IMR-90 (cell line): Measurements from ENCODE around the gene TMEM163. TPM values are rescaled to one million over a fixed set of nuclear protein-coding genes. Genes with fewer than 3 reads are reported as not detected.

Experiments used
- ATAC-seq: fragments of 200-7000 bp; cut with Tn5 transposase; 2 replicates; pipeline ENCODE4 v1.9.1; 2020; ENCODE audit warnings: low read depth, mild to moderate bottlenecking, moderate library complexity
- BruUV-seq: library from RNA; stranded (reverse); fragments of 400-500 nt; replicated peaks from 2 replicates; lab custom pipeline; 2021; lab: Mats Ljungman, UMichigan
- CTCF ChIA-PET: fragments of 300-600 bp; formaldehyde crosslinking; extraction: SDS; loops from one replicate; lab custom pipeline; 2021; ENCODE audit warnings: antibody characterized with exemption; lab: Yijun Ruan, JAX
- POLR2A ChIA-PET: fragments of 300-600 bp; sonication (Branson Sonifier 250); formaldehyde crosslinking; loops from one replicate; lab custom pipeline; 2022; ENCODE audit warnings: antibody characterized with exemption; ENCODE audit not compliant: unreplicated experiment; lab: Charles Lee
- DNase-seq: peaks from one replicate; pipeline ENCODE4 v3.0.0; 2013
- H2AFZ ChIP-seq: replicated peaks from 2 replicates; pipeline ENCODE3; 2013; ENCODE audit warnings: low read length, mild to moderate bottlenecking; ENCODE audit not compliant: poor library complexity
- H2AK5ac ChIP-seq: 2 replicates; pipeline ENCODE4 v1.6.1; 2013; ENCODE audit warnings: low read depth, low read length, inconsistent platforms
- H2AK9ac ChIP-seq: replicated peaks from 2 replicates; pipeline ENCODE3; 2013; ENCODE audit warnings: mild to moderate bottlenecking, low read depth, low read length, moderate library complexity; ENCODE audit not compliant: poor library complexity
- H2BK120ac ChIP-seq: 2 replicates; pipeline ENCODE4 v1.6.1; 2013; ENCODE audit warnings: low read depth, low read length, inconsistent platforms
- H2BK15ac ChIP-seq: 3 replicates; pipeline ENCODE4 v1.6.1; 2013; ENCODE audit warnings: low read depth, low read length, inconsistent platforms
- H2BK20ac ChIP-seq: 2 replicates; pipeline ENCODE4 v1.6.1; 2013; ENCODE audit warnings: low read depth, mild to moderate bottlenecking, inconsistent platforms, low read length, moderate library complexity
- H2BK5ac ChIP-seq: 2 replicates; pipeline ENCODE4 v1.6.1; 2013; ENCODE audit warnings: mild to moderate bottlenecking, low read depth, low read length, inconsistent platforms; ENCODE audit not compliant: poor library complexity, severe bottlenecking
- H3K14ac ChIP-seq: replicated peaks from 2 replicates; pipeline ENCODE4 v1.6.1; 2013; ENCODE audit warnings: low read depth, low read length, inconsistent platforms
- H3K18ac ChIP-seq: 2 replicates; pipeline ENCODE4 v1.6.1; 2013; ENCODE audit warnings: low read depth, low read length, control low read depth
- H3K23ac ChIP-seq: 2 replicates; pipeline ENCODE4 v1.6.1; 2013; ENCODE audit warnings: low read depth, low read length, inconsistent platforms
- H3K27ac ChIP-seq: 2 replicates; pipeline ENCODE4 v1.5.1; 2013; ENCODE audit warnings: mild to moderate bottlenecking, control low read depth, low read length; ENCODE audit not compliant: insufficient read depth
- H3K27me3 ChIP-seq: 2 replicates; pipeline ENCODE4 v1.6.1; 2013; ENCODE audit warnings: low read length; ENCODE audit not compliant: control insufficient read depth, insufficient read depth
- H3K36me3 ChIP-seq: 2 replicates; pipeline ENCODE4 v1.6.1; 2013; ENCODE audit warnings: low read length, mixed read lengths; ENCODE audit not compliant: control insufficient read depth, insufficient read depth
- H3K4ac ChIP-seq: 2 replicates; pipeline ENCODE4 v1.6.1; 2013; ENCODE audit warnings: low read depth, low read length, inconsistent platforms
- H3K4me1 ChIP-seq: 2 replicates; pipeline ENCODE4 v1.6.1; 2013; ENCODE audit warnings: low read length, mixed read lengths; ENCODE audit not compliant: control insufficient read depth, insufficient read depth
- H3K4me2 ChIP-seq: 2 replicates; pipeline ENCODE4 v1.6.1; 2013; ENCODE audit warnings: low read depth, mild to moderate bottlenecking, control low read depth, low read length, moderate library complexity
- H3K4me3 ChIP-seq: 2 replicates; pipeline ENCODE4 v1.5.1; 2013; ENCODE audit warnings: low read depth, mild to moderate bottlenecking, control low read depth, low read length, moderate library complexity; ENCODE audit not compliant: insufficient read depth
- H3K56ac ChIP-seq: 2 replicates; pipeline ENCODE4 v1.6.1; 2013; ENCODE audit warnings: low read length, inconsistent platforms; ENCODE audit not compliant: insufficient read depth; ENCODE audit errors: extremely low read depth
- H3K79me1 ChIP-seq, 2 experiments: 2 replicates each; pipeline ENCODE4 v1.6.1; 2013; ENCODE audit warnings: low read length in 2 of 2, inconsistent platforms in 1 of 2, low read depth in 1 of 2
- H3K9ac ChIP-seq: 2 replicates; pipeline ENCODE4 v1.6.1; 2013; ENCODE audit warnings: low read depth, low read length, control low read depth
- H3K9me1 ChIP-seq: 2 replicates; pipeline ENCODE4 v1.6.1; 2013; ENCODE audit warnings: low read length, inconsistent platforms; ENCODE audit not compliant: insufficient read depth
- H3K9me3 ChIP-seq: 2 replicates; pipeline ENCODE4 v1.6.1; 2013; ENCODE audit warnings: low read length; ENCODE audit not compliant: control insufficient read depth, insufficient read depth
- H4K20me1 ChIP-seq: 2 replicates; pipeline ENCODE4 v1.6.1; 2013; ENCODE audit warnings: low read length, inconsistent platforms; ENCODE audit not compliant: insufficient read depth
- H4K5ac ChIP-seq: 2 replicates; pipeline ENCODE4 v1.6.1; 2013; ENCODE audit warnings: mild to moderate bottlenecking, low read depth, low read length, control low read depth
- H4K8ac ChIP-seq, 2 experiments: 2 replicates each; pipeline ENCODE4 v1.6.1; 2013; ENCODE audit warnings: low read depth in 2 of 2, low read length in 2 of 2, control low read depth in 1 of 2, inconsistent platforms in 1 of 2
- H4K91ac ChIP-seq: 2 replicates; pipeline ENCODE4 v1.6.1; 2013; ENCODE audit warnings: low read depth, low read length, inconsistent platforms; ENCODE audit not compliant: insufficient read depth
- BHLHE40 ChIP-seq: fragments of 150-350 bp; IDR thresholded peaks from 2 replicates; pipeline ENCODE4 v1.6.1; 2016; ENCODE audit warnings: mild to moderate bottlenecking, low read depth, low read length
- CEBPB ChIP-seq: IDR thresholded peaks from 2 replicates; pipeline ENCODE4 v1.6.1; 2012; ENCODE audit warnings: low read depth, low read length, improper control_type of control experiment
- FOS ChIP-seq: fragments of 150-350 bp; IDR thresholded peaks from 2 replicates; pipeline ENCODE4 v1.6.1; 2016; ENCODE audit warnings: low read depth, low read length
- MAFK ChIP-seq: IDR thresholded peaks from 2 replicates; pipeline ENCODE4 v1.6.1; 2012; ENCODE audit warnings: low read depth, low read length, improper control_type of control experiment
- MAZ ChIP-seq: IDR thresholded peaks from 2 replicates; pipeline ENCODE4 v1.6.1; 2012; ENCODE audit warnings: low read depth, mild to moderate bottlenecking, low read length, improper control_type of control experiment, moderate library complexity, borderline replicate concordance
- MXI1 ChIP-seq: IDR thresholded peaks from 2 replicates; pipeline ENCODE4 v1.6.1; 2012; ENCODE audit warnings: low read depth, mild to moderate bottlenecking, low read length, moderate library complexity, borderline replicate concordance
- SMC3 ChIP-seq: fragments of 150-350 bp; IDR thresholded peaks from 2 replicates; pipeline ENCODE4 v1.6.1; 2016; ENCODE audit warnings: low read depth, mild to moderate bottlenecking, antibody characterized with exemption, low read length, moderate library complexity
- WGBS, 2 experiments: methylation state at CpG; one replicate each; pipeline versions ENCODE4 v1.1.5 to v1.1.7; 2013; ENCODE audit warnings: missing lambda C conversion rate in 2 of 2; ENCODE audit not compliant: insufficient read length in 1 of 2; ENCODE audit errors: extremely low coverage in 2 of 2; 5-methylcytosine and 5-hydroxymethylcytosine counted together
- dilution Hi-C: fragments of 300-500 bp; cut with HindIII; formaldehyde crosslinking; loops from one replicate; pipeline ENCODE4 v1.14.3; 2018; ENCODE audit warnings: low sequenced_read_pairs; ENCODE audit not compliant: unreplicated experiment
- in situ Hi-C: fragments of 300-500 bp; cut with MboI; formaldehyde crosslinking; loops from 3 replicates; pipeline ENCODE4 v1.14.3; 2019; ENCODE audit warnings: low sequenced_read_pairs, inconsistent platforms, mixed read lengths
- intact Hi-C: fragments of 100-400 bp; cut with micrococcal nuclease; formaldehyde crosslinking; loops from 2 replicates; pipeline ENCODE4 v1.10.0; 2022
- polyA plus RNA-seq, 3 experiments: library from polyadenylated mRNA; depleted of rRNA; stranded (reverse); fragments of >200 nt; gene quantifications; 2 replicates each; pipeline ENCODE4 v1.2.3, GENCODE V29; 2012; ENCODE audit warnings: low replicate concordance in 1 of 3
- total RNA-seq: library from RNA; depleted of rRNA; stranded (reverse); fragments of >200 nt; gene quantifications from 2 replicates; pipeline ENCODE4 v1.2.3, GENCODE V29; 2012
- TF ChIP-seq, protein P1 (sequence below): conservative IDR thresholded peaks from 2 replicates; pipeline ENCODE4 v1.5.1; 2012; ENCODE audit warnings: mild to moderate bottlenecking, low read depth, low read length, improper control_type of control experiment
- TF ChIP-seq, protein P2 (sequence below): fragments of 150-350 bp; IDR thresholded peaks from 2 replicates; pipeline ENCODE4 v1.6.1; 2017; ENCODE audit warnings: mild to moderate bottlenecking, antibody characterized with exemption, low read length, low read depth

The TMEM163 gene
- total and polyA plus RNA-seq, 2 of the 4 experiments (the other 2 are of a cell fraction): not detected

DNA sequence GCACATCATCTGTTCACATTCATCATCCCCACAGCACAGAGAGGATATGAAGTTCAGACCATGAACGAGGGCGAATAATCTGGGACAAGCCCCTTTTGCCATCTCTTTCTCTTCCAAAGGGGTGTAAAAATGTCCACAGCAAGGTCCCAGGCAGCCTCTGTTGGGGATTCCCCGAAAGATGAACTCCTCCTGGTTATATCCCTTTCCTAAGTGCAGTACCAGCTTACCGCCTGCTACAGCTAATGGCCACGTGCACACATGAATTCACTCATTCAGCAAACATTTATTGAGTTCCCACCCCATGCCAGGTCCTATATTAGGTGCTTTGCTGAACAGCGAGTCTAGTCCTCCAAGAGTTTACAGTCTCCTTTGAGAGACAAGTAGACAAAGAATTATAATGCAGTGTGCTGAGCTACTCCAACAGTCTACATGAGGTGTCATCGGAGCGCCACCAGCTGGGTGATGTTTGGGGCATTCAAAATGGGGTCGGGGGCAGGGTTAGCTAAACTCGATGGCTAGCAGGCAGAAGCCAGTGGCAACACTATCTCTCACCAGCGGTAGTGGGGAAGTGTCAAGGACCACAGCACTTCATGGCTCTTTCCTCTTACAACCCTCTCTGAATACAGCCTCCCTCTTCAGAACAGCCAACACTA lies 228.9 kb downstream of the TMEM163 start:
- WGBS, 2 experiments: 77% methylated on average over 3 of the region's 11 CpGs; no CpG with 5 or more reads in 1 of the 2 experiments
- no peak overlapping the region for H3K27ac ChIP-seq
- CTCF ChIA-PET: no interaction called here
- intact Hi-C loops: no loop called here
- no peak overlapping the region for H4K91ac ChIP-seq
- H2BK20ac ChIP-seq: no peak overlapping the region
- H4K8ac ChIP-seq: no peak overlapping the region
- ATAC-seq (no peak), DNase-seq (no peak)
- TF ChIP-seq MAFK (no peak), MXI1 (no peak), CEBPB (no peak), BHLHE40 (no peak), FOS (no peak), MAZ (no peak), SMC3 (no peak)
- TF ChIP-seq, protein P1, sequence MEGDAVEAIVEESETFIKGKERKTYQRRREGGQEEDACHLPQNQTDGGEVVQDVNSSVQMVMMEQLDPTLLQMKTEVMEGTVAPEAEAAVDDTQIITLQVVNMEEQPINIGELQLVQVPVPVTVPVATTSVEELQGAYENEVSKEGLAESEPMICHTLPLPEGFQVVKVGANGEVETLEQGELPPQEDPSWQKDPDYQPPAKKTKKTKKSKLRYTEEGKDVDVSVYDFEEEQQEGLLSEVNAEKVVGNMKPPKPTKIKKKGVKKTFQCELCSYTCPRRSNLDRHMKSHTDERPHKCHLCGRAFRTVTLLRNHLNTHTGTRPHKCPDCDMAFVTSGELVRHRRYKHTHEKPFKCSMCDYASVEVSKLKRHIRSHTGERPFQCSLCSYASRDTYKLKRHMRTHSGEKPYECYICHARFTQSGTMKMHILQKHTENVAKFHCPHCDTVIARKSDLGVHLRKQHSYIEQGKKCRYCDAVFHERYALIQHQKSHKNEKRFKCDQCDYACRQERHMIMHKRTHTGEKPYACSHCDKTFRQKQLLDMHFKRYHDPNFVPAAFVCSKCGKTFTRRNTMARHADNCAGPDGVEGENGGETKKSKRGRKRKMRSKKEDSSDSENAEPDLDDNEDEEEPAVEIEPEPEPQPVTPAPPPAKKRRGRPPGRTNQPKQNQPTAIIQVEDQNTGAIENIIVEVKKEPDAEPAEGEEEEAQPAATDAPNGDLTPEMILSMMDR: no peak
- TF ChIP-seq, protein P2, sequence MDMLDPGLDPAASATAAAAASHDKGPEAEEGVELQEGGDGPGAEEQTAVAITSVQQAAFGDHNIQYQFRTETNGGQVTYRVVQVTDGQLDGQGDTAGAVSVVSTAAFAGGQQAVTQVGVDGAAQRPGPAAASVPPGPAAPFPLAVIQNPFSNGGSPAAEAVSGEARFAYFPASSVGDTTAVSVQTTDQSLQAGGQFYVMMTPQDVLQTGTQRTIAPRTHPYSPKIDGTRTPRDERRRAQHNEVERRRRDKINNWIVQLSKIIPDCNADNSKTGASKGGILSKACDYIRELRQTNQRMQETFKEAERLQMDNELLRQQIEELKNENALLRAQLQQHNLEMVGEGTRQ: no peak
- H3K9me1 ChIP-seq: no peaks in the 10 kb centered on the region
- no peak overlapping the region for H3K9ac ChIP-seq
- no peak overlapping the region for H2BK120ac ChIP-seq
- dilution Hi-C loops: no loop called here
- H2BK15ac ChIP-seq: no peak overlapping the region
- H3K4me2 ChIP-seq: no peak overlapping the region
- no peak overlapping the region for H3K4ac ChIP-seq
- no peak overlapping the region for H3K18ac ChIP-seq
- POLR2A ChIA-PET: no interaction called here
- BruUV-seq: no TSS peak
- H3K27me3 ChIP-seq: peaks cover 31% of the 10 kb centered on the region
- no peaks in the 10 kb centered on the region for H3K4me1 ChIP-seq
- no peak overlapping the region for H3K23ac ChIP-seq
- no peaks in the 10 kb centered on the region for H3K36me3 ChIP-seq
- in situ Hi-C loops: no loop called here
- H2AK5ac ChIP-seq: no peak overlapping the region
- H3K56ac ChIP-seq: no peak overlapping the region
- H2AFZ ChIP-seq: peak overlapping the region; percentile 29
- H3K4me3 ChIP-seq: no peak overlapping the region
- H3K9me3 ChIP-seq: no peaks in the 10 kb centered on the region
- H2AK9ac ChIP-seq: no peak overlapping the region
- no peak overlapping the region for H3K14ac ChIP-seq
- H4K20me1 ChIP-seq: no peaks in the 10 kb centered on the region
- H4K5ac ChIP-seq: no peak overlapping the region
- H2BK5ac ChIP-seq: no peak overlapping the region
- no peaks in the 10 kb centered on the region for H3K79me1 ChIP-seq
